ENCODE measurements around the gene SPNS2. TPM values are rescaled to one million over a fixed set of nuclear protein-coding genes. Genes with fewer than 3 reads are reported as not detected.
A peak's percentile ranks its signal among the peaks of the same experiment; 100 is the strongest.
"Not testable (repeated sequence)": the region's sequence is repeated elsewhere in the genome, so short reads cannot be mapped to it uniquely, and the experiment has no call there.

SPNS2 gene
- total RNA-seq, 1 experiment from 2014 or later = 0.08 TPM

GRCh38 chr17:4560837-4561256 is 62.2 kb downstream of the SPNS2 start:
- no peak for DNase-seq
- H3K27ac ChIP-seq = no peak overlapping the region
- H3K4me1 ChIP-seq = no peaks in the 10 kb centered on the region
- no peak overlapping the region for H3K4me3 ChIP-seq
- no peaks in the 10 kb centered on the region for H3K9me3 ChIP-seq (replicated peaks)
- H3K36me3 ChIP-seq = no peaks in the 10 kb centered on the region
- H3K27me3 ChIP-seq = no peaks in the 10 kb centered on the region

DNA sequence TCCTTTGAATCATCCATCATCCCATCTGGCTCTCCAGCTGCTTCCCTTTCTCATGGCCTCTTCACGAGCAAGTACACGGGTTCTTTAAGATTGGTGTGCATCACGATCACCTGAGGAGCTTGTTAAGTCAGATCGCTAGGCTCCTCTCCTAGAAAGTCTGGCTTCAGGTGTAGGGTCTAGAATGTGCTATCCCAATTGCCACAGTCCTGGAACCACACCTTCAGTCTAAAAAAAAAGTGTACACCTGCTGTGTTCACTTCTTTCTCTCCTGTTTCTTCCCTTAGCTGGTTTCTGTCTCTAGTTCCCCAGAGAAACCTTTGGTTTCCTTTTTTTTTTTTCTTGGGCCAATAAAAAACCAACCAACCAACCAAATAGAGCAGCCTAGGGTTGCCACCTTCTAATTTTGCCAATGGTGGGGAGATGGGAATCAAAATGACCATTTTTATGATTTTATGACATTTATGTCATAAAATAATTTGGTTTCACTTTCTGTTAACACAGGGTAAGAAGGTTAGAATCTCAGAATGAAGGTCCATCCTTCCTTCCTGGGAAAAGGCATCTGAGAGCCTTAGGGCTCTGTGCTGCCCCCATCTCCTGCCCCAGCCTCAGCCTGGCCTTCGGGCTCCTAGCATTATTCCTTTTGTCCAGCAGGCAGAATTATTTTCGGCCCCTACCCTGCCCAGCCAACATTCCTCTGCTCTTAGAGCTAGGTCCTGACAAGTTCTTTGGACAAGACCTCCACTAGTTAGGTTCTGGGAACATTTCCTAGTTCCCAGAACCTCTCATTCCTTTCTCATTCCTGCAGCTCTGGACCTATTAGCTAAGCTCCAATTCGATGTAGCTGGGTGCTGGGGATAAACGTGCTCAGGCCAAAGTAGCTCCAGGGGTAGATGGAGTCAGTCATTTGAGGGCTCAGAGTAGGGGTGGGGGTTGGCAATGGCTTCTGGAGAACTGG is 63.6 kb downstream of the SPNS2 start:
- Histone ChIP-seq H3K27ac (no peak overlapping the region), H3K4me1 (no peaks in the 10 kb centered on the region), H3K27me3 (no peaks in the 10 kb centered on the region), H3K9me3 (replicated peaks) (no peaks in the 10 kb centered on the region), H3K4me3 (no peak overlapping the region), H3K36me3 (no peaks in the 10 kb centered on the region)
- DNase-seq = no peak

DNA sequence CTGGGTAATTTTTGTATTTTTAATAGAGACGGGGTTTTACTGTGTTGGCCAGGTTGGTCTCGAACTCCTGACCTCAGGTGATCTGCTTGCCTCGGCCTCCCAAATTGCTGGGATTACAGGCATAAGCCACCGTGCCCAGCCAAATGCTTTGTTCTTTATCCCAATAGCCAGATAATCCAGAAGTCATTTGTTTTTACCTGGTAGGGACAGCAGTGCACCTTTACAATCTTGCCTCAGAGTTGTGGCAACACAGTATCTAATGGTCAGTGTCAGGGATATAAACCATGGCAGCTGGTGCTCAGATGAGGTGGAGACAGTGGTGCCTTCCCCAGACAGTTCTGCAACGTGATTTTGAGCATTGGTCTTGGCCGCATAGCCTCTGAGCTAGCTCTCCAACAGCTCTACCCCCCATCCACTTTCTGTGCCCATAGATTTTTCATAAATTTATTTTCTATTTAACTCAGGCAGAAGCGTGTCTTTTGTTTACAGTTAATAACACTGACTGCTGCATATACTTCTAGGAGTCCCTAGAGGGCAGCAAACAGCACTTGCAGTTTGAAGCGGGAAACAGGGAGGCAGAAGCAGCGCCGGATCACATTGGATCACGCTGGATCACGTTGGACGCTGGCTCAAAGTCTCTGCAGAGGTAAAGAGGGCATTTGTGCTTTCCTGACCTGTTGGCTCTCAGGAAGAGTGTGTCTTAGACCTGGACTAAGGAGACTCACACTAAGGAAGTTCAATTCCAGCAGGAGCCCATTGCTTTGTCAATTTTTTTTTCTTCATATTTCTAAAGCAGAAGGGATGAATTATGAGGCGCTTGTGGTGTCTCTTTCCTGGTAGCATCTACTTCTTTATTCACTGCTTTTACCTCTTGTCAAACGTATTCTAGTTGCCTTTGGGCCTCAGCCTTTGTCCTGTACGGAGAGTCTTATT is 66.8 kb downstream of the SPNS2 start:
- DNase-seq = peak; percentile 62 to 83
- no peaks in the 10 kb centered on the region for H3K27me3 ChIP-seq
- H3K4me1 ChIP-seq = no peaks in the 10 kb centered on the region
- no peak overlapping the region for H3K4me3 ChIP-seq
- no peaks in the 10 kb centered on the region for H3K36me3 ChIP-seq
- H3K27ac ChIP-seq = no peak overlapping the region
- H3K9me3 ChIP-seq (replicated peaks) = no peaks in the 10 kb centered on the region

GRCh38 chr17:4566785-4567184 is 68.1 kb downstream of the SPNS2 start:
- no peak overlapping the region for H3K27ac ChIP-seq
- DNase-seq = peak; percentile 41 to 81
- H3K4me3 ChIP-seq = no peak overlapping the region
- no peaks in the 10 kb centered on the region for H3K27me3 ChIP-seq
- H3K9me3 ChIP-seq (replicated peaks) = no peaks in the 10 kb centered on the region
- H3K4me1 ChIP-seq = no peaks in the 10 kb centered on the region
- H3K36me3 ChIP-seq = no peaks in the 10 kb centered on the region

DNA sequence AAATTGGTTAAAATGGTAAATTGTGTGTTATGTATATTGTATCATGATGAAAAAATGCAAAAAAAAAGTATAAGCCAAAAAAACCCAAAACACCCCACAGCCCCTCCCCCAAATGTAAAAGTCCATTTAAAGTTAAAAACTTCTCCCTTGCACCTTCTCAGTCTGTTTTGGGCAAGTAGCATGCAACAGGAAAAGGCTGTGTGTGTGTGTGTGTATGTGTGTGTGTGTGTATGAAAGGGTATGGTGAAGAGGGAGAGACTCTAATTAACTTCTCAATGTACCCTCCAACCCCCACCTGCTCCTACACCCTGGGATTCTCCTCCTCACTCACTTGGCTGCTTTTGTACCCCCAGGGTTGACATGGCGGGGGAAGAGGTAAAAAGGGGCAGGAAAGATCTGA is 70.9 kb downstream of the SPNS2 start:
- Histone ChIP-seq H3K27ac (no peak overlapping the region), H3K27me3 (no peaks in the 10 kb centered on the region), H3K9me3 (replicated peaks) (no peaks in the 10 kb centered on the region), H3K4me3 (no peak overlapping the region), H3K4me1 (no peaks in the 10 kb centered on the region), H3K36me3 (no peaks in the 10 kb centered on the region)
- no peak for DNase-seq

DNA sequence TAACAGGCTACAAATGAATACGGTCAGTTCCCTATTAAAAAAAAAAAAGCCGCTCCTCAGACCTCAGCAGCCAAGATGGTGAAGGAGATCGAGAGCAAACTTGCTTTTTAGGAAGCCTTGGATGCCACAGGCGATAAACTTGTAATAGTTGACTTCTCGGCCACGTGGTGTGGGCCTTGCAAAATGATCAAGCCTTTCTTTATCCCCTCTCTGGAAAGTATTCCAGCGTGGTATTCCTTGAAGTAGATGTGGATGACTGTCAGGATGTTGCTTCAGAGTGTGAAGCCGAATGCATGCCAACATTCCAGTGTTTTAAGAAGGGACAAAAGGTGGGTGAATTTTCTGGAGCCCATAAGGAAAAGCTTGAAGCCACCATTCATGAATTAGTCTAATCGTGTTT is 73.5 kb downstream of the SPNS2 start:
- peaks cover 4% of the 10 kb centered on the region; the same call in 1 of the 2 replicates for H3K4me1 ChIP-seq
- no peak for DNase-seq
- H3K36me3 ChIP-seq = no peaks in the 10 kb centered on the region
- H3K27ac ChIP-seq = no peak overlapping the region
- no peak overlapping the region for H3K4me3 ChIP-seq
- no peaks in the 10 kb centered on the region for H3K9me3 ChIP-seq (replicated peaks)
- H3K27me3 ChIP-seq = no peaks in the 10 kb centered on the region

DNA sequence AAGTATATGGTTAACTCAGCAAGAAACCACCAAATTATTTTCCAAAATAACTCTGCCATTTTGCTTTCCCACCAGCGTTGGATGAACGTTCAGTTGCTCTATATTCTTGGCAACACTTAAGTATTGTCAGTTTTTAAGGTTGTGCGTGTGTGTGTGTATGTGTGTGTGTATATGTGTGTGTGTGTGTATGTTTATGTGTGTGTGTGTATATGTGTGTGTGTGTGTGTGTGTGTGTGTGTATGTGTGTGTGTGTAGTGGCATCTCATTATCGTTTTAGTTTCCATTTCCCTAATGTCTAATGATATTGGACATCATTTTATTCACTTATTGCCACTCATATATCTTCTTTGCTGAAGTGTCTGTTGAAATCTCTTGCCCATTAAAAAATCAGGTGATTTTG is 74.4 kb downstream of the SPNS2 start:
- Histone ChIP-seq H3K27ac (no peak overlapping the region), H3K9me3 (replicated peaks) (no peaks in the 10 kb centered on the region), H3K27me3 (no peaks in the 10 kb centered on the region), H3K4me1 (peaks cover 8% of the 10 kb centered on the region), H3K36me3 (no peaks in the 10 kb centered on the region), H3K4me3 (no peak overlapping the region)
- no peak for DNase-seq

DNA sequence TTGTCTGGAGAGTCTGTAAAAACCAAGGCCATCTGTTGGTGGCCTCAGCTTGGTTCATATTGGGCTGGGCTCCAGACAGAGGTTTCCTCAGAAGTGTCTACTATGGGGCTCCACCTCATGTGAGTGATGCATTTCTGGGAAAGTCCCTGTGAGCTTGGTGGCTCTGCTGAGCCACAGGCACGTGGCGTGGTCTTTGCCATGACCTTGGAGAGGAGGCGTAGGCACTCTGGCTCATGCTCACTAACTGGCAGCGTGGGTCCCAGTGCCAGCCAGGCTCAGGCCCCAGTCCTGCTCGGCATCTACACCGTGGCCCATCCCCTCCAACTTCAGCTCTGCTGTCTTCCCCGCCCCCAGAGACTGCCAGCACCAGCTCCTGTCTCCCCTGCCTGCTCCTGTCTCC is 75.0 kb downstream of the SPNS2 start:
- H3K36me3 ChIP-seq = no peaks in the 10 kb centered on the region
- no peak for DNase-seq

GRCh38 chr17:4574448-4575045 is 75.9 kb downstream of the SPNS2 start:
- Histone ChIP-seq H3K9me3 (replicated peaks) (no peaks in the 10 kb centered on the region), H3K27me3 (no peaks in the 10 kb centered on the region), H3K27ac (no peak overlapping the region), H3K4me1 (peaks cover 8% of the 10 kb centered on the region), H3K36me3 (no peaks in the 10 kb centered on the region), H3K4me3 (no peak overlapping the region)
- no peak for DNase-seq

More for the DNA sequence above, 75.0 kb downstream of the SPNS2 start:
- Histone ChIP-seq H3K4me1 (peaks cover 8% of the 10 kb centered on the region), H3K27ac (no peak overlapping the region), H3K4me3 (no peak overlapping the region), H3K9me3 (replicated peaks) (no peaks in the 10 kb centered on the region), H3K27me3 (no peaks in the 10 kb centered on the region)

GRCh38 chr17:4576161-4576558 is 77.5 kb downstream of the SPNS2 start:
- H3K4me1 ChIP-seq = peaks cover 8% of the 10 kb centered on the region
- H3K36me3 ChIP-seq = no peaks in the 10 kb centered on the region
- no peak overlapping the region; the same call in 1 of the 2 replicates for H3K27ac ChIP-seq
- no peak for DNase-seq
- no peak overlapping the region for H3K4me3 ChIP-seq
- no peaks in the 10 kb centered on the region for H3K9me3 ChIP-seq (replicated peaks)
- H3K27me3 ChIP-seq = no peaks in the 10 kb centered on the region

DNA sequence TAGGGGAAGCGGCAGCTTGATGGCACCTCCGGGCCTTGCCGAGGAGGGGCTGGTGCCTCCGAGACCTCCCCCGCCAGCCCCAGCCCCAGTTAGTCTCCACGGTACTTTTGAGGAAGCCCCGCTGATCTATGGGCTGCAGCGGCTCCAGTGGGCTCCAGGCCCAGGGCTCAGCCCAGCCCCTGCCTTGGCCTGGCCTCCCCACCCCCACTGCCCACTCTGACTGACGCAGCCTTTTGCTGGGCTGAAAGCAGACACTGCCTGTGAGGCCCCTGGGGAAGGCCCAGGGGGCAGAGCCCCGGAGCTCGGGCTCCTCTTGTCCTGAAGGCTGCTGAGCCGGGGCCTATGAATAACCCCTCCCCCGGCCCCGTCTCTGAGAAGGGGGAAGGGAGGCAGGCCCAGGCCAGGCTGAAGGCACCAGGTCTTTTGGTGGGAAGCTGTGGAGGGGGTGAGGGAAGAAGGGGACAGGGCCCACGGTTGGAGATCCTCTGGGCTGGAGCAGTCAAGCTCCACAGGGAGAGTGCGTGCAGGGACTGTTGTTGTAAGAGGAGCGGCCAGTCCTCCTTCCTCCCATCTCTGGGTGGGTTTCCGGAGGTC is 78.1 kb downstream of the SPNS2 start:
- H3K36me3 ChIP-seq = no peaks in the 10 kb centered on the region
- H3K4me1 ChIP-seq = peaks cover 8% of the 10 kb centered on the region
- no peaks in the 10 kb centered on the region for H3K9me3 ChIP-seq (replicated peaks)
- peak overlapping the region; percentile 61 for H3K27ac ChIP-seq
- no peaks in the 10 kb centered on the region for H3K27me3 ChIP-seq
- peak; percentile 81 to 82 for DNase-seq
- H3K4me3 ChIP-seq = 0 out of 2 replicates have a peak overlapping the region, but pooled peaks have one; percentile 9

DNA sequence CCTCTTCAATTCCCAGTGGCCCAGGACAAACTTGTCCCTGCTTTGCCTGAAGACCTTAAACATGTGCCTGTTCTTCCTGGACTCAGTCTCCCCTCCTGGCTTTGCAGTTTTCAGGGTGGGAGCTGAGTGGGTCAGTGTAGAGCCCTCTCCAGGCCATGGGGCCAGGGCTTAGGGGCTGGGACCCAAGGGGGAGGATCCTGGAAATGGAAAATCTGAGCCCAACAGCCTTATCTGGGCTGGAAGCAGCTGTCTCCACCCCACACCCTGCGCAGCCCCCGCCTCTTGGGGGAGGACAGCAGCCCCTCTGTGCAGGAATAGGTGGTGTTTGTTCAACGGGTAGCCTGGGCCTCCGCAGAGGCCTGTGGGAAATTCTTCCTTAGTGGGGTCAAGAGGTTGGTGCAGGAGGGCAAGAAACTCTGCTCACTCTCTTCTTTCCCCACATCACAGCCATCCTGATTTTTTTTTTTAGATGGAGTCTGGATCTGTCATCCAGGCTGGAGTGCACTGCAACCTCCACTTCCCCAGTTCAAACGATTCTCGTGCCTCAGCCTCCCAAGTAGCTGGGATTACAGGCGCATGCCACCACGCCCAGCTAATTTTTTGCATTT is 78.8 kb downstream of the SPNS2 start:
- DNase-seq = peak; percentile 47 to 60
- Histone ChIP-seq H3K36me3 (no peaks in the 10 kb centered on the region), H3K27me3 (no peaks in the 10 kb centered on the region), H3K27ac (peak overlapping the region; percentile 61), H3K4me1 (peaks cover 8% of the 10 kb centered on the region), H3K9me3 (replicated peaks) (no peaks in the 10 kb centered on the region), H3K4me3 (0 out of 2 replicates have a peak overlapping the region, but pooled peaks have one; percentile 4)

GRCh38 chr17:4578349-4578748 is 79.7 kb downstream of the SPNS2 start:
- H3K27ac ChIP-seq; H3K4me3 ChIP-seq; H3K27me3 ChIP-seq; DNase-seq; H3K36me3 ChIP-seq; H3K4me1 ChIP-seq; H3K9me3 ChIP-seq (replicated peaks): not testable (repeated sequence)

GRCh38 chr17:4579678-4580077 is 81.0 kb downstream of the SPNS2 start:
- Histone ChIP-seq H3K9me3 (replicated peaks) (no peaks in the 10 kb centered on the region), H3K36me3 (no peaks in the 10 kb centered on the region), H3K4me1 (peaks cover 8% of the 10 kb centered on the region), H3K4me3 (no peak overlapping the region), H3K27ac (no peak overlapping the region), H3K27me3 (peaks cover 6% of the 10 kb centered on the region)
- no peak for DNase-seq
